HepG2 (cell line): ENCODE results near the gene CLCA1. TPM values are rescaled to one million over a fixed set of nuclear protein-coding genes. Genes with fewer than 3 reads are reported as not detected.

Experiments
- ATAC-seq: fragments of 200-7000 bp; cut with Tn5 transposase; 3 replicates; pipeline ENCODE4 v1.9.1; 2020; ENCODE audit warnings: mild to moderate bottlenecking, moderate library complexity
- BruUV-seq: library from RNA; stranded (reverse); fragments of 400-500 nt; replicated peaks from 2 replicates; lab custom pipeline; 2021; lab: Mats Ljungman, UMichigan
- CTCF ChIA-PET: fragments of 300-600 bp; formaldehyde crosslinking; extraction: SDS; loops from one replicate; lab custom pipeline; 2021; ENCODE audit warnings: low total read pairs, inconsistent platforms, low intra/inter-chr PET ratio; lab: Yijun Ruan, JAX
- POLR2A ChIA-PET: fragments of 350-600 bp; sonication (Branson Sonifier 250); formaldehyde crosslinking; loops from one replicate; lab custom pipeline; 2020; ENCODE audit warnings: antibody characterized with exemption, inconsistent platforms; lab: Yijun Ruan, JAX
- DNase-seq: peaks from one replicate; pipeline ENCODE4 v3.0.0-alpha.2; 2015; ENCODE audit warnings: low spot score
- FAIRE-seq: peaks from 3 replicates; lab custom pipeline; 2011; peaks lifted over from hg19 to GRCh38; lab: Jason Lieb, UNC
- H2AFZ ChIP-seq: one replicate; pipeline ENCODE4 v1.6.1; 2011; ENCODE audit warnings: low read length, inconsistent platforms
- H3K27ac ChIP-seq: fragments of 300-600 bp; 3 replicates; pipeline ENCODE4 v1.8.0; 2011; ENCODE audit warnings: mixed run types, mild to moderate bottlenecking, mixed read lengths, low read length, inconsistent platforms; ENCODE audit not compliant: insufficient read depth; ENCODE audit errors: extremely low read length
- H3K27me3 ChIP-seq, 2 experiments: fragments of 200-600 bp in 1 of 2; 2 replicates in 1 of 2; 3 replicates in 1 of 2; pipeline versions ENCODE4 v1.6.0 to v1.8.0; 2011; ENCODE audit warnings: low read length in 2 of 2, mild to moderate bottlenecking in 2 of 2, moderate library complexity in 2 of 2, inconsistent platforms in 1 of 2; ENCODE audit not compliant: insufficient read depth in 2 of 2, control insufficient read depth in 1 of 2
- H3K36me3 ChIP-seq, 2 experiments: fragments of 200-600 bp in 1 of 2; replicated peaks in 1 of 2; 2 replicates in 1 of 2; 3 replicates in 1 of 2; pipeline versions ENCODE4 v1.5.1 to v1.8.0; 2011; ENCODE audit warnings: low read length in 2 of 2, inconsistent platforms in 1 of 2; ENCODE audit not compliant: insufficient read depth in 2 of 2, control insufficient read depth in 1 of 2
- H3K4me1 ChIP-seq: 2 replicates; pipeline ENCODE4 v1.5.1; 2012; ENCODE audit warnings: low read length, inconsistent platforms; ENCODE audit not compliant: insufficient read depth
- H3K4me2 ChIP-seq: 2 replicates; pipeline ENCODE4 v1.6.0; 2011; ENCODE audit warnings: low read depth, low read length, inconsistent platforms
- H3K4me3 ChIP-seq, 3 experiments: fragments of 200-600 bp in 1 of 3; sonication (generic), shearing (Covaris generic) in 1 of 3; replicated peaks in 1 of 3; 2 replicates each; pipeline ENCODE4 v1.5.1; 2011 to 2016; ENCODE audit warnings: low read length in 3 of 3, inconsistent platforms in 2 of 3, low read depth in 2 of 3, mild to moderate bottlenecking in 2 of 3, control low read depth in 1 of 3, mixed read lengths in 1 of 3; ENCODE audit not compliant: insufficient read depth in 1 of 3
- H3K79me2 ChIP-seq: one replicate; pipeline ENCODE4 v1.6.1; 2011; ENCODE audit warnings: low read length, inconsistent platforms; ENCODE audit not compliant: insufficient read depth
- H3K9ac ChIP-seq: 2 replicates; pipeline ENCODE4 v1.6.0; 2011; ENCODE audit warnings: mild to moderate bottlenecking, low read depth, low read length, inconsistent platforms; ENCODE audit not compliant: insufficient read depth
- H3K9me3 ChIP-seq: 2 replicates; pipeline ENCODE4 v1.5.1; 2012; ENCODE audit warnings: mild to moderate bottlenecking, low read length
- H4K20me1 ChIP-seq: 2 replicates; pipeline ENCODE4 v1.6.0; 2011; ENCODE audit warnings: inconsistent platforms, mild to moderate bottlenecking, low read length, moderate library complexity; ENCODE audit not compliant: insufficient read depth
- CHD4 ChIP-seq: fragments of 200-600 bp; sonication (generic); IDR thresholded peaks from 2 replicates; pipeline ENCODE4 v1.7.0; 2017; ENCODE audit warnings: mild to moderate bottlenecking, low read length, borderline replicate concordance
- FOSL1 ChIP-seq: sonication (generic); formaldehyde crosslinking; IDR thresholded peaks from 2 replicates; pipeline ENCODE4 v1.9.0; 2021; ENCODE audit warnings: missing genetic modification reagents, borderline replicate concordance
- JUND ChIP-seq: sonication (generic); formaldehyde crosslinking; IDR thresholded peaks from 2 replicates; pipeline ENCODE4 v1.8.0; 2022; ENCODE audit warnings: mild to moderate bottlenecking, missing genetic modification reagents
- MED13 ChIP-seq: sonication (generic); formaldehyde crosslinking; IDR thresholded peaks from 2 replicates; pipeline ENCODE4 v1.5.0; 2020; ENCODE audit warnings: missing genetic modification reagents
- NFRKB ChIP-seq: fragments of 450-650 bp; IDR thresholded peaks from 2 replicates; pipeline ENCODE4 v1.6.1; 2017
- REXO4 ChIP-seq: sonication (generic); formaldehyde crosslinking; IDR thresholded peaks from 2 replicates; pipeline ENCODE4 v1.8.0; 2022; ENCODE audit warnings: missing genetic modification reagents, mild to moderate bottlenecking, borderline replicate concordance
- RFX3 ChIP-seq: IDR thresholded peaks from 2 replicates; pipeline ENCODE4 v1.6.1; 2016; ENCODE audit warnings: missing biosample characterization, missing genetic modification reagents
- TMF1 ChIP-seq: sonication (generic); formaldehyde crosslinking; IDR thresholded peaks from 2 replicates; pipeline ENCODE4 v1.8.1; 2022; ENCODE audit warnings: low read depth, missing genetic modification reagents
- TOPORS ChIP-seq: sonication (generic); formaldehyde crosslinking; IDR thresholded peaks from 2 replicates; pipeline ENCODE4 v1.8.0; 2023; ENCODE audit warnings: mild to moderate bottlenecking, missing genetic modification reagents
- YEATS4 ChIP-seq: sonication (generic); formaldehyde crosslinking; IDR thresholded peaks from 2 replicates; pipeline ENCODE4 v1.4.0; 2020; ENCODE audit warnings: missing genetic modification reagents, borderline replicate concordance
- ZBTB10 ChIP-seq: sonication (generic); formaldehyde crosslinking; IDR thresholded peaks from 2 replicates; pipeline ENCODE4 v1.4.0; 2020; ENCODE audit warnings: missing genetic modification reagents, borderline replicate concordance
- ZFP1 ChIP-seq: IDR thresholded peaks from 2 replicates; pipeline ENCODE4 v1.6.1; 2016
- ZNF296 ChIP-seq: sonication (generic); formaldehyde crosslinking; conservative IDR thresholded peaks from 2 replicates; pipeline ENCODE4 v1.5.0; 2020; ENCODE audit warnings: mild to moderate bottlenecking, missing genetic modification reagents
- ZNF687 ChIP-seq: sonication (generic); formaldehyde crosslinking; IDR thresholded peaks from 2 replicates; pipeline ENCODE4 v1.5.1; 2020; ENCODE audit warnings: mild to moderate bottlenecking, missing genetic modification reagents, moderate library complexity
- ZNF782 ChIP-seq: sonication (generic); formaldehyde crosslinking; IDR thresholded peaks from 2 replicates; pipeline ENCODE4 v1.4.0; 2020; ENCODE audit warnings: missing genetic modification reagents, mild to moderate bottlenecking, borderline replicate concordance
- WGBS: methylation state at CpG from one replicate; pipeline ENCODE4 v1.1.6; 2017; ENCODE audit warnings: low lambda C conversion rate; 5-methylcytosine and 5-hydroxymethylcytosine counted together
- in situ Hi-C: cut with HindIII; loops from 2 replicates; pipeline ENCODE4 v1.10.0; 2017; ENCODE audit warnings: low pct_unique_long_range_greater_than_20kb; ENCODE audit not compliant: extremely low pct_ligation_motif_present
- intact Hi-C: fragments of 100-400 bp; cut with micrococcal nuclease; formaldehyde crosslinking; loops from one replicate; pipeline ENCODE4 v1.10.0; 2022; ENCODE audit not compliant: unreplicated experiment
- polyA plus RNA-seq, 8 experiments: library from polyadenylated mRNA; depleted of rRNA in 3 of 8; stranded (reverse) in 7 of 8; unstranded in 1 of 8; fragments of >200 nt; fragmentation: Illumina TruSeq in 4 of 8; extraction: Trizol in 4 of 8; gene quantifications; 2 replicates each; pipeline versions ENCODE4 v1.2.1 to v1.2.3, GENCODE V29; 2011 to 2016; ENCODE audit warnings: low read depth in 4 of 8, missing spikeins in 1 of 8, mixed read lengths in 1 of 8; ENCODE audit not compliant: insufficient read depth in 1 of 8
- total RNA-seq, 5 experiments: library from RNA; depleted of rRNA; stranded (reverse); fragments of >200 nt; fragmentation: Illumina TruSeq; extraction: Trizol; gene quantifications; 2 replicates each; pipeline ENCODE4 v1.2.3, GENCODE V29; 2016; ENCODE audit warnings: low read depth in 1 of 5
- TF ChIP-seq, protein P1 (sequence below): sonication (generic); formaldehyde crosslinking; IDR thresholded peaks from 2 replicates; pipeline ENCODE4 v1.8.0; 2023; ENCODE audit warnings: mild to moderate bottlenecking, missing genetic modification reagents

The CLCA1 gene
- total and polyA plus RNA-seq, 2 of the 13 experiments (the other 11 are each of a cell fraction or from before 2014, with no cell fraction given), result not detected

GRCh38 chr1:86435327-86435726, 33.4 kb upstream of the CLCA1 start:
- Histone ChIP-seq H3K4me1 (no peaks in the 10 kb centered on the region), H3K36me3 (no peaks in the 10 kb centered on the region), H3K4me2 (no peak overlapping the region), H2AFZ (no peak overlapping the region), H3K9me3 (no peaks in the 10 kb centered on the region), H3K4me3 (no peak overlapping the region), H3K27me3 (no peaks in the 10 kb centered on the region), H3K27ac (no peak overlapping the region), H4K20me1 (no peaks in the 10 kb centered on the region), H3K9ac (no peak overlapping the region), H3K79me2 (no peaks in the 10 kb centered on the region)
- ATAC-seq, result no peak
- POLR2A ChIA-PET, result no interaction called here
- no peak for DNase-seq
- intact Hi-C loops, result no loop called here
- in situ Hi-C loops, result no loop called here
- no TSS peak for BruUV-seq
- WGBS, result 3% methylated on average over 2 of the region's 2 CpGs
- TF ChIP-seq ZNF782 (no peak), REXO4 (CRISPR knock-in tag) (no peak), TOPORS (CRISPR knock-in tag) (no peak), MED13 (CRISPR knock-in tag) (no peak), YEATS4 (CRISPR knock-in tag) (no peak), JUND (CRISPR knock-in tag) (no peak), RFX3 (CRISPR knock-in tag) (no peak), CHD4 (no peak), NFRKB (no peak), FOSL1 (CRISPR knock-in tag) (no peak), ZBTB10 (CRISPR knock-in tag) (no peak), TMF1 (no peak), ZFP1 (no peak), ZNF687 (CRISPR knock-in tag) (no peak), ZNF296 (no peak)
- TF ChIP-seq, protein P1, sequence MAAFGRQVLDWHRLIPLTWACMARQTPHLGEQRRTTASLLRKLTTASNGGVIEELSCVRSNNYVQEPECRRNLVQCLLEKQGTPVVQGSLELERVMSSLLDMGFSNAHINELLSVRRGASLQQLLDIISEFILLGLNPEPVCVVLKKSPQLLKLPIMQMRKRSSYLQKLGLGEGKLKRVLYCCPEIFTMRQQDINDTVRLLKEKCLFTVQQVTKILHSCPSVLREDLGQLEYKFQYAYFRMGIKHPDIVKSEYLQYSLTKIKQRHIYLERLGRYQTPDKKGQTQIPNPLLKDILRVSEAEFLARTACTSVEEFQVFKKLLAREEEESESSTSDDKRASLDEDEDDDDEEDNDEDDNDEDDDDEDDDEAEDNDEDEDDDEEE (CRISPR knock-in tag), result no peak
- CTCF ChIA-PET, result no interaction called here
- FAIRE-seq, result no peak
